Stimulated activated CD4-positive, alpha-beta T cell treated with anti-CD3 and anti-CD28 coated beads, Interleukin-2, amount 100 ng/mL, for 24 hours (primary cell): ENCODE measurements around the gene ENOX1.
"Not testable (repeated sequence)": the region's sequence is repeated elsewhere in the genome, so short reads cannot be mapped to it uniquely, and the experiment has no call there.

ENCODE experiments used
- DNase-seq, 2 donors: peaks; one replicate each; pipeline ENCODE4 v3.0.0-alpha.2; 2020

Gene ENOX1

GRCh38 chr13:43170506-43170905 lies 616.3 kb downstream of the ENOX1 start:
- no peak for DNase-seq

GRCh38 chr13:43168434-43168833 lies 618.3 kb downstream of the ENOX1 start:
- DNase-seq, result not testable (repeated sequence)

GRCh38 chr13:43167731-43168130 lies 619.0 kb downstream of the ENOX1 start:
- no peak for DNase-seq

- DNase-seq, result no peak
These were observed 619.9 kb downstream of the ENOX1 start for GRCh38 chr13:43166644-43167457.
